Astrocyte of the cerebellum (primary cell): ENCODE measurements around the gene SLITRK4.

ENCODE experiments used
- DNase-seq: peaks from one replicate; pipeline ENCODE4 v3.0.0-alpha.2; 2011; ENCODE audit warnings: low read depth
- H3K4me3 ChIP-seq: 2 replicates; pipeline ENCODE4 v1.5.1; 2011; ENCODE audit warnings: mild to moderate bottlenecking, low read depth, low read length, moderate library complexity
- in situ Hi-C: cut with HindIII; loops from 2 replicates; pipeline ENCODE4 v1.10.0; 2017; ENCODE audit warnings: low sequenced_read_pairs
- TF ChIP-seq, protein P1 (sequence below): IDR thresholded peaks from 2 replicates; pipeline ENCODE4 v1.5.1; 2012; ENCODE audit warnings: low read length, low read depth, moderate library complexity, mild to moderate bottlenecking; ENCODE audit errors: missing control alignments

SLITRK4 gene

DNA sequence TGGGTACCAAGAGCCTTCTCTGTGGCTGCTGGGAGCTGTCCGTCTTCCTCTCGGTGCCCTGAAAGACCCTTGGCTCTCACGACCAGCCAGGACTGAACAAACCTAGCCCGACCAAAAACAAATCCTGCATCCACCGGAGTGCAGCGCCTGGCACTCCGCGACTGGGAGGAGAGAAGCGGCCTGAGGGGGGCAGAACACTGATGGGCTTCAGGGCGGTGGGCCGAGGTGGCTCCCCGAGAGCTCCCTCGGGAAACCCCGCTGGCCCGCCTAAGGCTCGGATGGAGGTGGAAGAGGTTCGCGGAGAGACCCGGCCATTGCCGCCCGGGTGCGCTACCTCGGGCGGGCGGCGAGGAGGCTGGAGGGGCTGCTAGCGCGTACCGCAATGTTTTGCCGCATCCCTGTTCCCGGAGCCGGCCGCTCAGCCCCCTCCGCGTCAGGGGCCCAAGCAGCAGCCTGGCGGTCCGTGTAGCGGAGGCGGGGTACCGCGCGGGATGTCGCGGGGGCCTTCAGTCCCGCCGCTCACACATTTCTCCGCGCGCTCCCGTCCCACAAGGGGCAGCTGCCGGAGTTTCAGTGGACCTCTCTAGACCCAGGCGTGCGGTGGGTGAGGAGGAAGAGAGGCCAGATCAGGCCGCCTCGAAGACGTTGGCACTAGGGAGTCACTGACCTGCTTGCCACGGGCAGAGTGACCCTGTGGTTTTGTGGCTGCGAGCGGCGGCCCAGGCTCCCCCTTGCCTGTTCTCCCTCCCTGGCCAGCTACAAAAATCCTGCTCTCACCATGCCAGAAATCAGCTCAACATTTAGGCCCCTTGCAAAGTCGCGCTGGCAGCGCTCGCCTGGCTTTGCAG, 2.2 kb downstream of the SLITRK4 start:
- no peak for DNase-seq
- in situ Hi-C loops: no loop called here
- TF ChIP-seq, protein P1, sequence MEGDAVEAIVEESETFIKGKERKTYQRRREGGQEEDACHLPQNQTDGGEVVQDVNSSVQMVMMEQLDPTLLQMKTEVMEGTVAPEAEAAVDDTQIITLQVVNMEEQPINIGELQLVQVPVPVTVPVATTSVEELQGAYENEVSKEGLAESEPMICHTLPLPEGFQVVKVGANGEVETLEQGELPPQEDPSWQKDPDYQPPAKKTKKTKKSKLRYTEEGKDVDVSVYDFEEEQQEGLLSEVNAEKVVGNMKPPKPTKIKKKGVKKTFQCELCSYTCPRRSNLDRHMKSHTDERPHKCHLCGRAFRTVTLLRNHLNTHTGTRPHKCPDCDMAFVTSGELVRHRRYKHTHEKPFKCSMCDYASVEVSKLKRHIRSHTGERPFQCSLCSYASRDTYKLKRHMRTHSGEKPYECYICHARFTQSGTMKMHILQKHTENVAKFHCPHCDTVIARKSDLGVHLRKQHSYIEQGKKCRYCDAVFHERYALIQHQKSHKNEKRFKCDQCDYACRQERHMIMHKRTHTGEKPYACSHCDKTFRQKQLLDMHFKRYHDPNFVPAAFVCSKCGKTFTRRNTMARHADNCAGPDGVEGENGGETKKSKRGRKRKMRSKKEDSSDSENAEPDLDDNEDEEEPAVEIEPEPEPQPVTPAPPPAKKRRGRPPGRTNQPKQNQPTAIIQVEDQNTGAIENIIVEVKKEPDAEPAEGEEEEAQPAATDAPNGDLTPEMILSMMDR: no peak
- H3K4me3 ChIP-seq: peak overlapping the region; percentile 28

DNA sequence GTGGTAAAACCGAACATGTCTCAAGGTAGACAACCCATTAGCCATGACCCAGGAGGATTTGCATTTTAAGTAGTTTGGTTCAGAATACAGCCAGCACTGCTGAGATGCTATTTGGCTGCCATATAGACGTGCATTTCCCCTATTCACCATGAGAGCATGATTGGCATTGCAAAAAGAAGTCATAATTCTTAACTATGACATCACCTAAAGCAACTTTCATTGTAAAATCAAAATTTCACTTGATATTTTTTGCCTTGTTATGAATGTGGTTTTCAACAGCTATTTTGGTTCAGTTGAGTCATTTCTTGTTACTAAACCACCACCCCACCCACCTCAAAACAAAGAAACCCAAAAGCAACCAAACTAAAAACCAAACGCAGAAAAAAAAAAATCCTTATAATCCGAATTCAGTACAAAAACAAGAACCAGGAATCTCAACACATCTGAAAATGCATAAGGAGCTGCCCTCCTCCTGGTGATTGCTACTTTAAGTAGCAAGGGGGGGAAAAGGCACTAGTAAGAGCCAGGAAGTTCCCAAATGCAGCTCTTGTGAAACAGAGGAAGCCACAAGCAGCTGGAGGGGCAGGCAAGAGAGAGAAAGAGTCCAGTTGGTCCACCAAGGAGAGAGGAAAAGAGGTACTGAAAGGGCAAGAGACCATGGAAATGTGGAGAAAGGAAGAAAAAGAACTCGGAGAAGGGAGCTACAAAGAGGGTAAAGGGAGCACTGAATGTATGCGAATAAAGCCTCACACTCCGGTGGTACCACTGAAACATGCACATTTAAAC, 3.1 kb downstream of the SLITRK4 start:
- in situ Hi-C loops: no loop called here

DNA sequence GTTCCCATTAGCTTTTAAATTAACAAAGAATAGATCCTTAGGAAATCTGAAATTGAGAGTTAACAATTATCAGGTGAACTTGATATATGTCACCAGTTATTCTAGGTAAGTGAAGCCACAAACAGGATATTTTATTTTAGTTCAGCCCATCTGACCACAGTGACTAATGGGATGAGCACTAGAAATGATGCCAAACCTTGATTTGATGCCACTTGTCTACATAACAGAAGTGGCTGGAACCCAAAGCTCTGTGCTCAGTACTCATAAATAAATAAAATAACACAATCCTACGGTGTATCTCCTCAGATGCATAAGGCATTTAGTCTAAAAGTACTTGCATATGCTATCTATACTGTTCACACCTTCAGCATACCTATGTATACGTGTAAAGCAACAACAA, 12.2 kb downstream of the SLITRK4 start:
- no peak overlapping the region for H3K4me3 ChIP-seq
- DNase-seq: no peak
- in situ Hi-C loops: no loop called here
- TF ChIP-seq, protein P1: no peak

More for the DNA sequence above, 3.1 kb downstream of the SLITRK4 start:
- H3K4me3 ChIP-seq: no peak overlapping the region
- no peak for DNase-seq
- TF ChIP-seq, protein P1: no peak

DNA sequence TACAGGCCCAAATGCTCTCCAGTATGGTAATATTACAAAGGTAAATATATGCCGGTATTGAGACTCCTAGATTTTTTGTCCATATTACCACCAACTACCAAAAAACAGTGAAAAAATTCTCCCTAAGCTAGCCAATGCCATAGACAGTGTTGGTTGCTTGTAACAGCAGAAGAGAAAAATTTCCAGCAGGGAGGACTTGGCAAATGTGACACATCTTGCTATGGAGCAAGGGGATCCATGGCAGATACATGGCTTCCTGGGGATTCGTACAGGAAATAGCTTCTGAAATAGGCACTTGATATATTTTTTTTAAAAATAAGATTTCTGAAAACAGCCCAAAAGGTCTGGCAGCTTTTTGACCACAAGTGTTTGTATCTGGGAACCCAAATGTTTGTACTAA, 14.6 kb downstream of the SLITRK4 start:
- in situ Hi-C loops: no loop called here
- no peak overlapping the region for H3K4me3 ChIP-seq
- TF ChIP-seq, protein P1: no peak

DNA sequence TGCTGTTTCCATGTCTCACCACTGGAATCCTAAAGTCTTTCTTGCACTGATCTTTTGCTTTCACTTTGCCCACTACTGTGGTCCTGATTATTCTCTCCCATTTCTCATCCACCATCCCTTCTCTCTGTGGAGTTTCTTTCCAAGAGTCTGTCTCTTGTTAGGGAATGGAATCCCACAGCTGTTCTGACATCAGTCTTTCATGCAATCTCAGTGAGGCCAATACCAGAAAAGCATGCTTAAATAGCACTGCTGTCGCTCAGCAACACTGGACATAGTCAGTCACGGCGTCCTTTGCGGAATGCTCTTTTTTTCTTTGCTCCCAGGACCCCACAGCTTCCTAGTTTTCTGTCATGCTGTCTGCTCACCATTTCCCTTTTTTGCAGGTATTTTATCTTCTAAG, 20.1 kb downstream of the SLITRK4 start:
- in situ Hi-C loops: no loop called here
- H3K4me3 ChIP-seq: no peak overlapping the region
- TF ChIP-seq, protein P1: no peak

More for the DNA sequence above, 14.6 kb downstream of the SLITRK4 start:
- no peak for DNase-seq

DNA sequence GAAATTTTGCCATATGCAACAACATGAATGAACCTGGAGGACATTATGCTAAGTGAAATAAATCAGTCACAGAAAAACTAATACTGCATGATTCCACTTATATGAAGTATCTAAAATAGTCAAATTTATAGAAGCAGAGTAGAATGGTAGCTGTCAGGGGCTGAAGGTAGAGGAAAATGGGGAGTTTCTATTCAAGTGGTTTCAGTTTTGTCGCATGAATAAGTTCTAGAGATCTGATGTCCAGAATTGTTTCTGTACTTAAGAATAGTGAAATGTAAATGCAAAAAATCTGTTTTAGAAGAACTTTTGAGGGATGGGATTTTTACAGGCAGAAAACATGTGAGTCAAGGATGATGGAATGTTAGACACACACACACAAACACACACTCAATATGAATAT, 34.1 kb downstream of the SLITRK4 start:
- DNase-seq: no peak
- TF ChIP-seq, protein P1: no peak
- in situ Hi-C loops: no loop called here
- no peak overlapping the region for H3K4me3 ChIP-seq

More for the DNA sequence above, 20.1 kb downstream of the SLITRK4 start:
- no peak for DNase-seq
